HG03097 (cell line): ENCODE results near the gene ARPC3.
"Not testable (repeated sequence)": the region's sequence is repeated elsewhere in the genome, so short reads cannot be mapped to it uniquely, and the experiment has no call there.

Experiments used
- ATAC-seq: cut with Tn5 transposase; IDR thresholded peaks from one replicate; pipeline ENCODE4 v1.9.1; 2021; ENCODE audit not compliant: unreplicated experiment, low FRiP score

Gene ARPC3

GRCh38 chr12:110420644-110421043 is 29.5 kb downstream of the ARPC3 start:
- ATAC-seq = not testable (repeated sequence)

- ATAC-seq = not testable (repeated sequence)
Measured at GRCh38 chr12:110417113-110417512, 33.0 kb downstream of the ARPC3 start.

GRCh38 chr12:110410086-110410485 is 40.1 kb downstream of the ARPC3 start:
- ATAC-seq = not testable (repeated sequence)

- ATAC-seq = not testable (repeated sequence)
Measured at GRCh38 chr12:110405126-110405662, 44.9 kb downstream of the ARPC3 start.

- ATAC-seq = peak; percentile 30
Measured at GRCh38 chr12:110403976-110404682, 46.0 kb downstream of the ARPC3 start.

- ATAC-seq = peak; percentile 46
Measured at GRCh38 chr12:110403146-110403975, 46.8 kb downstream of the ARPC3 start, which contains the start of gene ANAPC7. Gene ANAPC7 (minus strand): TSS chr12:110403708. CDS start chr12:110403627, 81 bp downstream.
